ENCODE data around the gene IRX1.

The IRX1 gene

DNA sequence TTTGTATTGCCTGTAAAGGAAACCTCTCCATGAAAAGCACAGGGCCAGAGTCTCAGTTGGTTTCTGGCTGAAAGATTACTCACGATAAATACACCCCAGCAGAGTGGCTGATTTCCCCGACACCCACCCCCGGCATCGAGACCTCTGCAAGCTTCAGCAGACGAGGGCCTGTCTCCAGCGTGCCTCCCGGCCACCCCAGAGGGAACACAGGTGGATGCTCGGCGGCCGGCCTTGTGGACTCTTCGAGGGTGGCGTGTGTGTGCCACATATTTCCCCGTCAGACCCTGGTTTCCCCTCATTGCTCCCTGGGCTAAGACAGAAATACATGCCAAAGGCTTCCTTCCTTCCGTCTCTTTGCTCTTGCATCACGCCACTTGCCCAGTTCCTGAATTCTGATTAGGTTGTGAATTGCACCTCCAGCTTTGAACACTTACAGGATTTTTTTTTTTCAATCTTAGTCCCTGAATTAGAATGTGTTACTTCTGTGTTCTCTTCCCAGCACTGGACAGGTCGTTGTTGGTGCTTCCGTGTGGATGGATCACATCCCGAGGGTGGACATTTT is 13.6 kb downstream of the IRX1 start:
- TF ChIP-seq, protein P1, sequence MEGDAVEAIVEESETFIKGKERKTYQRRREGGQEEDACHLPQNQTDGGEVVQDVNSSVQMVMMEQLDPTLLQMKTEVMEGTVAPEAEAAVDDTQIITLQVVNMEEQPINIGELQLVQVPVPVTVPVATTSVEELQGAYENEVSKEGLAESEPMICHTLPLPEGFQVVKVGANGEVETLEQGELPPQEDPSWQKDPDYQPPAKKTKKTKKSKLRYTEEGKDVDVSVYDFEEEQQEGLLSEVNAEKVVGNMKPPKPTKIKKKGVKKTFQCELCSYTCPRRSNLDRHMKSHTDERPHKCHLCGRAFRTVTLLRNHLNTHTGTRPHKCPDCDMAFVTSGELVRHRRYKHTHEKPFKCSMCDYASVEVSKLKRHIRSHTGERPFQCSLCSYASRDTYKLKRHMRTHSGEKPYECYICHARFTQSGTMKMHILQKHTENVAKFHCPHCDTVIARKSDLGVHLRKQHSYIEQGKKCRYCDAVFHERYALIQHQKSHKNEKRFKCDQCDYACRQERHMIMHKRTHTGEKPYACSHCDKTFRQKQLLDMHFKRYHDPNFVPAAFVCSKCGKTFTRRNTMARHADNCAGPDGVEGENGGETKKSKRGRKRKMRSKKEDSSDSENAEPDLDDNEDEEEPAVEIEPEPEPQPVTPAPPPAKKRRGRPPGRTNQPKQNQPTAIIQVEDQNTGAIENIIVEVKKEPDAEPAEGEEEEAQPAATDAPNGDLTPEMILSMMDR (IDR thresholded peaks at IDR 0.05) = no peak
- no peak for DNase-seq (ENCODE audit: low spot score)
- Histone ChIP-seq H3K27ac (no peak overlapping the region), H3K4me3 (no peak overlapping the region)

DNA sequence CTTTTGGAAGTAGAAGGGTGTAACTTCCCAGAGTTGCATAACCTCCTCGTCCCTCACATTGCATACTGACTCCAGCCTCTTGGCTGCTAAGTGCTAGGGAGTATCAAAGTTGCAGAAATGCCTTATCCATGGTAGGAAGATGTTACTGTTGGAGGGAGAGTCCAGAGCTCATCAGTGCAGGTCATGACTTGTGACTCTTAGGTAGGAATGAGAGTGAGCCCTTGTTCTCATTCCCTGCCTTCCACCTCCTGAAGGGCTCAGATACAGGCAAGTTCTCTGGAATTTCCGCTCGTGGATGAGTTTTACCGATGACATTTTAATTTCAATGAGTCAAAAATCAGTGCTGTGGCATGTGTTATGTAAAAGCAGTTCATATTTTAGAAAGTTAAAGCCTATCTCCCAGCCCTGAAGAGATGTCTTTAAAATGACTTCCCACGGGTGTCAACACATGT is 17.0 kb downstream of the IRX1 start:
- Histone ChIP-seq H3K4me3 (no peak overlapping the region), H3K27ac (no peak overlapping the region)
- TF ChIP-seq, protein P1 (IDR thresholded peaks at IDR 0.05) = no peak
- DNase-seq (ENCODE audit: low spot score) = no peak

DNA sequence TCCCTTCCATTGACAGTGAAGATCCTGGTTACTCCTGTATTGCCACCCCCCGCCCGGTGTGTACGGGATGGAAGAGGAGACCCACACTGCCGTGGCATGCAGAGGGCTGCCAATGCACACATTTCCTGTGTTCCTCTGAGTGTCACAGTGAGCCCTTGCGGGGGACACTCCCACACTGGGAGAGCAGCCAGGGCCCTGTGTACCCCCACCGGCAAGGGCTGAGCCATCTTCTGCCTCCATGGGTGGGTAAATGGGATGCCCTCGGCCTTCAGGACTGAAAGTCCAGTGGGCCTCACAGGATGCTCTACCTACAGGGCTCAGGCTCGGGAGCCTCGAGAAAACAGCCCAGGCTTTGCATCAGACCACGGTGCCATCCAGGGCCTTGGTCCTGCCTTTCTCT is 18.1 kb downstream of the IRX1 start:
- TF ChIP-seq, protein P1 (IDR thresholded peaks at IDR 0.05) = no peak
- no peak for DNase-seq (ENCODE audit: low spot score)
- H3K27ac ChIP-seq = no peak overlapping the region
- no peak overlapping the region for H3K4me3 ChIP-seq

DNA sequence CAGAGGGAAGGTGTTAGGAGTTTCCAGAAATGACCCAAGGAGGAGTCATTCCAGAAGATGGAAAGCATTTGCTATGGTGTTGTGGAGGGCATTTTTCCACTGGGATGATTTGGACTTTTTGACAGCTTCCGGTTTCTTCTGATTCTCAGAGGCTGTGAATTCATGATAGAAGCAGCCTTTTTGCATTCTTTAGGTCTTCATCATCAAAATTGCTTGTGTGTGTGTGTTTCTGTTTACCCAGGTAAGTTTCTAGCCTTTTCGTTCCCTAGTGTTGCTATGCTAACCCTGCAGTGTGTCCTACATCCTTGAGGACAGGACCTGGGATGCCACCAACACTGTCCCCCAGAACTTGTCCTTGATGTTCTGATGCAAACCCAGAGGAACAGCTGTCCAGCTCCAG is 19.6 kb downstream of the IRX1 start:
- Histone ChIP-seq H3K27ac (no peak overlapping the region), H3K4me3 (no peak overlapping the region)
- no peak for DNase-seq (ENCODE audit: low spot score)
- TF ChIP-seq, protein P1 (IDR thresholded peaks at IDR 0.05) = no peak

DNA sequence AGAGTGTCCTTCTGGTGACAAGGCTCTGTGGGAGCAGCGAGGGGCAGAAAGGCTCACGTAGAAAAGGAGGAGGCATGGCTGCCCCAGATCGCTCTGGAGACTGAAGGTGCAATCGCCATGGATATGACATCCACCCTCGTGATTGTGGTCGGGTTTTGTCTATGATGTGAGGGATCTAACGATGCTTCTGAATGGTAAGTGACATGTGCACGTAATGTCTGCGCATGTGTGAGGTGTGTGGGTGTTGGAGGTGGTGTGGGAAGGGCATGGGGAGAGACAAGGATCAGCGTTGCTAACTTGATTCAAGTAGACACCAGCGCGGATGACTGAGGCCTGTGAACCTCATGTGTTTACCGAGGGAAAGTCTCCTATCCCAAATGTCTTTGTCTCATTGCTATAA is 20.2 kb downstream of the IRX1 start:
- Histone ChIP-seq H3K4me3 (no peak overlapping the region), H3K27ac (no peak overlapping the region)
- TF ChIP-seq, protein P1 (IDR thresholded peaks at IDR 0.05) = no peak
- no peak for DNase-seq (ENCODE audit: low spot score)

DNA sequence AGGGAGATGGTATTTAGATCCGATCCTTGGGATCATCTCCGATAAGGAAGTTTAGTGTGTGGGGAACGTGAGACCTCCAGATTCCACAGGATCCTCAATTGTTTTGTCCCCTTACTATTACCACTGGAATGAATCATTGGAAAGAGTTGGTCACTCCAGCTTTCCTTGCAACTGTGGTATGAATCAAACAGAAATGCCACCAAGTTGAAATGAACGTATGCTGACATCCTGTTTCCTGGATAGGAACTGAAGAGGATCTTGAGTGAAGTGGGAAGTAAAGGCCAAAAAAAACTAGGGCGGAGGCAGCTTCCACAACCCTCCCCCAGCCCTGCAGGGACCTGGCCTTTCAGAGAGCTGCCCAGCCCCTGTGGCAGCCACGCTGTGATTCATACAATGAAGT is 23.9 kb downstream of the IRX1 start:
- Histone ChIP-seq H3K27ac (no peak overlapping the region), H3K4me3 (no peak overlapping the region)
- TF ChIP-seq, protein P1 (IDR thresholded peaks at IDR 0.05) = no peak
- DNase-seq (ENCODE audit: low spot score) = no peak

DNA sequence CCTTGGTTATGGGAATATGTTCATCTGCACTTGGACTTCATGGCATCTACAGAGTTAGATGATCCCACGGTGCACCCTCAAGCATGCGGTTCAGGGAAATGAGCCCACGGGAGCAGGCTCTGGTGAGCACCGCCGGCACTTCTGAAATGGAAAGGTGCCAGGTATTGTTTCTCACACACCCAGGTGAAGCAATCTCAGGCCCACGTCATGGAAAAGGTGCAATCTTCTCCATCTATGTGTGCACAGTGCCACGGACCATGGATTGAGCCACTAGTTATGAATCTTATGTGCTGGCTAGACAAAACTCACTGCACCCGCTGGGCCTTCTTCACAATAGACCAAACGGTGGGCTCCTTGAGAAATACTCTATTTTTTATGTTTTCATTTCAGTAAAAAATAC is 27.3 kb downstream of the IRX1 start:
- H3K27ac ChIP-seq = no peak overlapping the region
- TF ChIP-seq, protein P1 (IDR thresholded peaks at IDR 0.05) = no peak
- no peak overlapping the region for H3K4me3 ChIP-seq
- no peak for DNase-seq (ENCODE audit: low spot score)
